ENCODE measurements around the gene RTF1.

The RTF1 gene

GRCh38 chr15:41443275-41443674 lies 26.4 kb downstream of the RTF1 start:
- Histone ChIP-seq H3K27me3 (ENCODE audit: insufficient read depth, low read depth) (no peaks in the 10 kb centered on the region), H3K4me2 (no peak overlapping the region), H4K20me1 (ENCODE audit: insufficient read depth) (no peaks in the 10 kb centered on the region), H3K79me2 (ENCODE audit: insufficient read depth, low read depth) (no peaks in the 10 kb centered on the region), H2AFZ (ENCODE audit: low read depth) (no peak overlapping the region), H3K9ac (no peak overlapping the region), H3K36me3 (ENCODE audit: insufficient read depth) (no peaks in the 10 kb centered on the region), H3K27ac (no peak overlapping the region), H3K4me1 (ENCODE audit: low read depth, poor library complexity, severe bottlenecking) (no peaks in the 10 kb centered on the region), H3K4me3 (IDR thresholded peaks at IDR 0.05; ENCODE audit: insufficient read depth, low read depth, low read length) (no peak overlapping the region)
- TF ChIP-seq CTCF (conservative IDR thresholded peaks at IDR 0.05; ENCODE audit: low read depth, low read length) = no peak

GRCh38 chr15:41445399-41445798 lies 28.5 kb downstream of the RTF1 start:
- Histone ChIP-seq H3K9ac (no peak overlapping the region), H3K36me3 (ENCODE audit: insufficient read depth) (no peaks in the 10 kb centered on the region), H2AFZ (ENCODE audit: low read depth) (no peak overlapping the region), H3K4me2 (no peak overlapping the region), H3K79me2 (ENCODE audit: insufficient read depth, low read depth) (no peaks in the 10 kb centered on the region), H3K4me3 (IDR thresholded peaks at IDR 0.05; ENCODE audit: insufficient read depth, low read depth, low read length) (no peak overlapping the region), H4K20me1 (ENCODE audit: insufficient read depth) (no peaks in the 10 kb centered on the region), H3K4me1 (ENCODE audit: low read depth, poor library complexity, severe bottlenecking) (no peaks in the 10 kb centered on the region), H3K27ac (no peak overlapping the region), H3K27me3 (ENCODE audit: insufficient read depth, low read depth) (no peaks in the 10 kb centered on the region)
- no peak for TF ChIP-seq CTCF (conservative IDR thresholded peaks at IDR 0.05; ENCODE audit: low read depth, low read length)

- no peaks in the 10 kb centered on the region for H3K36me3 ChIP-seq (ENCODE audit: insufficient read depth)
- H3K4me2 ChIP-seq = no peak overlapping the region
- H4K20me1 ChIP-seq (ENCODE audit: insufficient read depth) = no peaks in the 10 kb centered on the region
Measured at GRCh38 chr15:41462084-41462795, 45.3 kb downstream of the RTF1 start.

GRCh38 chr15:41464889-41465580 lies 48.1 kb downstream of the RTF1 start:
- TF ChIP-seq CTCF (conservative IDR thresholded peaks at IDR 0.05; ENCODE audit: low read depth, low read length) = no peak
- no peak overlapping the region for H3K4me2 ChIP-seq
- no peaks in the 10 kb centered on the region for H3K4me1 ChIP-seq (ENCODE audit: low read depth, poor library complexity, severe bottlenecking)
- no peak overlapping the region for H3K27ac ChIP-seq
- H3K79me2 ChIP-seq (ENCODE audit: insufficient read depth, low read depth) = no peaks in the 10 kb centered on the region
- H2AFZ ChIP-seq (ENCODE audit: low read depth) = no peak overlapping the region
- no peaks in the 10 kb centered on the region for H3K27me3 ChIP-seq (ENCODE audit: insufficient read depth, low read depth)
- no peak overlapping the region for H3K9ac ChIP-seq
- no peak overlapping the region for H3K4me3 ChIP-seq (IDR thresholded peaks at IDR 0.05; ENCODE audit: insufficient read depth, low read depth, low read length)
- no peaks in the 10 kb centered on the region for H4K20me1 ChIP-seq (ENCODE audit: insufficient read depth)
- H3K36me3 ChIP-seq (ENCODE audit: insufficient read depth) = no peaks in the 10 kb centered on the region; the same call in 1 of the 2 replicates

More at GRCh38 chr15:41462084-41462795, 45.3 kb downstream of the RTF1 start:
- H3K79me2 ChIP-seq (ENCODE audit: insufficient read depth, low read depth) = no peaks in the 10 kb centered on the region
- no peaks in the 10 kb centered on the region for H3K27me3 ChIP-seq (ENCODE audit: insufficient read depth, low read depth)
- H3K27ac ChIP-seq = no peak overlapping the region
- no peak overlapping the region for H2AFZ ChIP-seq (ENCODE audit: low read depth)
- no peak overlapping the region for H3K4me3 ChIP-seq (IDR thresholded peaks at IDR 0.05; ENCODE audit: insufficient read depth, low read depth, low read length)
- H3K9ac ChIP-seq = no peak overlapping the region
- no peaks in the 10 kb centered on the region for H3K4me1 ChIP-seq (ENCODE audit: low read depth, poor library complexity, severe bottlenecking)
- TF ChIP-seq CTCF (conservative IDR thresholded peaks at IDR 0.05; ENCODE audit: low read depth, low read length) = no peak

Data from KMS-11 (cell line).